GM19455 (cell line): ENCODE data around the gene OR1A2.
"Not testable (repeated sequence)": the region's sequence is repeated elsewhere in the genome, so short reads cannot be mapped to it uniquely, and the experiment has no call there.

ENCODE experiments used
- ATAC-seq: cut with Tn5 transposase; IDR thresholded peaks from one replicate; pipeline ENCODE4 v1.9.1; 2021; ENCODE audit not compliant: unreplicated experiment

OR1A2 gene, protein sequence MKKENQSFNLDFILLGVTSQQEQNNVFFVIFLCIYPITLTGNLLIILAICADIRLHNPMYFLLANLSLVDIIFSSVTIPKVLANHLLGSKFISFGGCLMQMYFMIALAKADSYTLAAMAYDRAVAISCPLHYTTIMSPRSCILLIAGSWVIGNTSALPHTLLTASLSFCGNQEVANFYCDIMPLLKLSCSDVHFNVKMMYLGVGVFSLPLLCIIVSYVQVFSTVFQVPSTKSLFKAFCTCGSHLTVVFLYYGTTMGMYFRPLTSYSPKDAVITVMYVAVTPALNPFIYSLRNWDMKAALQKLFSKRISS

DNA sequence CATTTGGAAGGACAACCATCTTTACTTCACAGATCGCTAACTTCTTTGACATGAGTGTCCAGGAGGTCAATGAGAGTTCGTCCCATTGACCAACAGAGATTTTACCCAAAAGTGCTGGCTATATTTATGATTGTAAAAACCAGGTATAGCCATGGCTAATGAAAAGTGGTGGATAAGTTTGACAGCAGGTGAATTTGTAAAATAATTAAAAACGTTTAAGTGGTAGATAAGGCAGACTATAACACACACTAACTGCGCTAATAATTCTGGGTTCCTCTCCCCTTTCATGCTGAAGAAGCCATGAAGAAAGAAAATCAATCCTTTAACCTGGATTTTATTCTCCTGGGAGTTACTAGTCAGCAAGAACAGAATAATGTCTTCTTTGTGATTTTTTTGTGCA is at the start of gene OR1A2:
OR1A2 (plus strand) TSS at position 301 of the 400 bp plus-strand sequence; CDS start at position 301, 0 bp downstream.
- ATAC-seq: no peak

DNA sequence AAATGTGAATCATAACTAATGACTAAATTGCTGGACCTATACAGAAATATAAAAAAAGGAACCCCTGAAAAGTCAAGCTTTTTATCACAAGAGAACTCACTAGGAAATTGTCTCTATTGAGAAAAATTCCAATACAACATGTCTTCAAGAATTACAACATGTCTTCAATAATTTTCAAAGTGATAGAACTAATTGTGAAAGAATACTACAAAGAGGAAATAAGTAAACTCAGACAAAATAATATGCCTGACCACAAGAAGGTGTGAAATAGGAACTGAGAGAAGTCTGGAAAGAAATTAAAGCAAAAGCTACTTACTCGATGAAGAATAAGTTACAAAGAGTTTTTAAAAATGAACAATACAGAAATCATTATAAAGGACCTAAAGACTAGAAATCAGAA is 40.1 kb upstream of the OR1A2 start:
- no peak for ATAC-seq

DNA sequence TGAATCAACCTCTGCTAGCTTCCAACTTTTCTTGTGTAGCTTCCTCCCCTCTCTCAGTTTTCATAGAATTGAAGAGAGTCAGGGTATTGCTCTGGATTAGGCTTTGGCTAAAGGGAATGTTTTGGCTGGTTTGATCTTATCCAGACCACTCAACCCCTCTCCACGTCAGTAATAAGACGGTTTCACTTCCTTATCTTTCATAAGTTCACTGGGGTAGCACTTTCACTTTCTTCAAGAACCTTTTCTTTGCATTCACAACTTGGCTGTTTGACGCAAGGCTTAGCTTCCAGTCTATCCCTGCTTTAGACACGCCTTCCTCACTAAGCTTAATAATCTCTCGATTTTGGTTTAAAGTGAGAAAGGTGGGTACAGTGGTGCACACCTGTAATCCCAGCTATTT is 29.7 kb upstream of the OR1A2 start:
- no peak for ATAC-seq

DNA sequence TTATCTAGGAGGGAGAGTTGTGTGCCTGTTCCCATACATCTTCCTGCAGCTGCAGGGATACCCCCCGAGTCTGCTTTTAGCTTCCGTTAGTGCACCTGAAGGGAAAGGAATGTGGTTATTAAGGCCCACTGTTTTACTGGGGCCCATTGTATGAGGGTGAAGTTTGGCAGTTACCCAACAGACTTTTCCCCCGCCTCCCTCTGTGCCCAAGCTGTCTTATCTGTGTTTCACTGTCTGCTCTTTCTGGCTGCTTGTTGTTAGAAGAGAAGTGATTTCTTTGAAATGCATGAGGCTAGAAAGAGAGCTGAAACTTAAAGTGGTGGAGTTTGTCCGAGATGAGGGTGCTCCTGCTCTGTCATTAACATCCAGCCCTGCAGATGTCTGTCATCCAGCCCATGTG is 7.4 kb upstream of the OR1A2 start:
- no peak for ATAC-seq

DNA sequence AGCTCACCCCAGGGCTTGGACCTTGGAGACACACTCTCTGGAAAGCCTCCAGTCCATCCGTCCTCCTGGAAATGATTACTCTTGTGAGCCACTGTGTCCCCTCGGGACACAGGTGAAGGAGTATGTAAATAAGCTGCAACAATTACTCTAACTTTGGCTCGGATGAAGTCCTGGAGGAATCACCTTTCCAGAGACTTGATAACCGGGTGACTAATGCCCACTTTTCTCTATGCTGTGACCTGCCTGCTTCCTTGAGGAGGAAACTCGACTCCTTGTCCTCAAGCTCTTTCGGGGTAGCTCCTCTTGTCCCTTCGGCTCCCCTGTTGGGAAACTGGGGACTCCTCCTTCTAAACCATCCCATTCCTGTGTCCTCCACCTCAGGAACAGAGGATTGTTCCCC is 10.0 kb downstream of the OR1A2 start, which contains the start of gene OR1A1:
OR1A1 (plus strand) TSS at position 301 of the 400 bp plus-strand sequence. CDS start 7,954 bp downstream, outside the sequence.
- ATAC-seq: no peak

DNA sequence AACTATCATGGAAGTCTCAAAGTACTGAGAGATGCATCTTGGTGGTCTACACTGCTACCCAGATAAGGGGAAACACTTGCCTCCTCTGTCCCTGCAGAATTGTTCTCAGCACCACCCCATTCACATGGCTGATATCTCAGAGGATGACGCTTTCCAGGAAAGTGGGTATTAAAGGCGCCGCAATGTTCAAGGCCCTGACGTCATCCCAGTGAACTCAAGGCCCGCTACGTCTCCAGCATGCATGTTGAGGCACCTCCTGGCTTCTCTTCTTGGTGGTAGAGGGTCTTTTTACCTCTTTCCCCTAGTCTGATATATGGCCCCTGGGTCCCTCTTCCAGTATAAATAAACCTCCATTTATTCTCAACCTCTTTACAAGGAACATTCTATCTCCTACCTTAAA is 11.2 kb downstream of the OR1A2 start:
- no peak for ATAC-seq

DNA sequence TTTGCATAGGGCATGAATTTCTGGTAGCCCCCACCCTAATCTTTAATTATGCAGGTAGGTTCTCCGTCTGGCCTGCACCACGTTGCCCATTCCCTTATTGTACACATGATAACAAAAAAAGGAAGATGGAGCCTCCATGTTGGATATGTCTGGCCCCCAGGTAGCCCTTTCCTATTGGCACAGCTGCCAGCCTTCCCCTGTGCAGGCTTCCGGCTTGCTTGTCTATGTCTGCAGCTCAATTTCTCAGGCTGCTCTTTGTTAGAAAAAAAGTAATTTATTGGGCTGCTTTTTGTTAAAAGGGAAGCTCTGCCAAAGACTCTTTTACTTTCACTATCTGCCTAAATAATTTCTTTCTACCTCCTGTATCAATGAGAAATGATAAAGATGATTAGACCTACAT is 15.7 kb downstream of the OR1A2 start:
- ATAC-seq: no peak

DNA sequence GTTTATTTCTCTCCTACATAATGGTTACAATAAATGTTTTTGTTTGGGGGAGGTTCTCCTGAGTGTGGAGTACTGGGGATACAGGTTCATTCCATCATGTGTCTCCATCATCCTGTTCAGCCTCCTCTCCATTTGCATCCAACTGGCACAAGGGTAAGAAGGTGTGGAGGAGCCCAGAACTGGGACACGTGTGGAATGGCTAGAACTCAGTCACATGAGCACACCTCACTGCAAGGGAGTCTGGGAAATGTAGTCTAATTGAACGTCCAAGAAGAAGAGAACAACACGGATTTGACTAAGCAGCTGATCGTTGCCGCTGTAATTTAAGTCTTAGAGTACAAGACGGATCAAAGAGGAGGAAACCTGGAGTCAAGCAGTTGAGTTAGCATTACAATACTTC is 16.3 kb downstream of the OR1A2 start:
- no peak for ATAC-seq

DNA sequence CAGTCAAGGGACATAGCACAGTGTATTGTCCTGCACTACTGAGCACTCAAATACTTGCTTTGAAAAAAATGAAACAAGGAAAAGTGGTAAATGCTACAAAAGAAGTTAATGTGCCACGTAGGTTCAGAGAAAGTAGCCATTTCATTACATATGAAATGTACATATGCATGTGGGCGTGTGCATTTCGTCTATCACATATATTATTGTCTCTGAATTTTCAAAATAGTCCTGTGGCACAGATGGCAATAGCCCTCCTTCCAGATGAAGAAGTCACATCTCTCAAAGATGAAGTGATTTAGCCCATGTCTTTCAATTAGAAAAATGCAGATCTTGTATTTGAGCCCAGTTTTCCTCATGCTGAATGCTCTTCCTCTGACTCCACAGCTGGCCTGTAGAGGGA is 22.7 kb downstream of the OR1A2 start:
- ATAC-seq: not testable (repeated sequence)

DNA sequence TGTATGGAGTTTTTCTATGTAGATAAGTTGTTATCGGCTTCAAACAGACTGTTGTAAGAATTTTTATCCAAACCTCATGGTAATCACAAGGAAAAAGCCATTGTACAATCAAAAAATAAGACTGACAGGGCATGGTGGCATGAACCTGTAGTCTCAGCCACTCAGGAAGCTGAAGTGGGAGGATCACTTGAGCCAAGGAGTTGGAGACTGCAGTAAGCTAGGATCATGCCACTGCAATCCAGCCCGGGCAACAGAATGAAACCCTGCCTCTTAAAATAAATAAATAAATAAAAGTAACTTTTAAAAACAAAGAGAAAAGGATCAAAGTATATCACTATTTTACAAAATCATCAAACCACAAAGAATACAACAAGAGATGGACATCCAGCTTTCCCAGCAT is 24.5 kb downstream of the OR1A2 start:
- no peak for ATAC-seq

DNA sequence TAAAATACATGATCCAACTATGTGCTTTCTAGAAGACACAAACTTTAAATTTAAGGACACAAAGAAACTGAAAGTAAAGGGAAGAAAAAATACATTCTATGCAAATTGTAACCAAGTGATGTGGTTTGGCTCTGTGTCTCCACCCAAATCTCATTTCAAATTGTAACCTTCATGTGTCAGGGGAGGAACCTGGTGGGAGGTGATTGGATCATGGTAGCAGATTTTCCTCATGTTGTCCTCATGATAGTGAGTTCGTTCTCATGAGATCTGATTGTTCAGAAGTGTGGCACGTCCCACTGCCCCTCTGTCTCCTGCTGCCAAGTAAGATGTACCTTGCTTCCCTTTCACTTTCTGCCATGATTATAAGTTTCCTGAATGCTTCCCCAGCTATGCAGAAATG is 25.2 kb downstream of the OR1A2 start:
- ATAC-seq: no peak

DNA sequence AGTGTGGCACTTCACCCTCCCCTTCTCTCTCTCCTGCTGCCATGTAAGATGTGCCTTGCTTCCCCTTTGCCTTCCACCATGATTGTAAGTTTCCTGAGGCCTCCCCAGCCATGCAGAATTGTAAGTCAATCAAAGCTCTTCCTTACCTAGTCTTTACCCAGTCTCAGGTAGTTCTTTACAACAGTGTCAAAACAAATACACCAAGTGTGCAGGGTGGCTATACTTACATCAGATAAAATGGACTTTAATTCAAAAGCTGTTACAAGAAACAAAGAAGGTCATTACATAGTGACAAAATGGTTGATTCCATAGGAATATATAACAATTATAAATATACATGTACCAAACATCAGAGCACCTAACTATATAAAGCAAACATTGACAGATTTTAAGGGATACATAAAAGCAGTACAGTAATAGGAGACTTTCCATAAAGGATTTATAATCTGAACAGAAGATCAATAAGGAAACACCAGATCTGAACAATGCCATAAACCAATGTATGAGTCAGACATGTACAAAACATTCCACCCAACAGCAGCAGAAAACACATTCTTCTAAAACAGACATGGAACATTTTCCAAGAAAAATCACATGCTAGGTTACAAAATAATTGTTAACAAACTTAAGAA is 27.5 kb downstream of the OR1A2 start:
- not testable (repeated sequence) for ATAC-seq

DNA sequence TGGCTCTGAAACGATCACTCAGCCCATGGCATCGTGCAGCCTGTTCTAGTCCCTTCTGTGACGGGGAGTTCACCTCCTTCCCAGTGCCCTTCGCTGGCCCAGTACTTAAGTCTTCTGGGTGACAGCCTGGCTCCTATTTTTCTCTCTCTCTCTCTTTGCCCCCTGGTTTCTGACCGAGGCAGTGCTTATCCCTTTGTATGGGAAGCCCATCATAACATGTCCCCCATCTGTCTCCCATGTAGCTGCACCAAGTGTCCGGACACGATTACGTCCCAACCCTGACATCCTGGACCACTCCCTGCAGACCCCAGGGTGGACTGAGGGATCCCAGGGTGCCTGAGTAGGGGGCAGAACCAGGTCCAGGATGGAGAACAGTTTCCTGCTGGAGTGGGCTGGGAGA is 35.0 kb downstream of the OR1A2 start:
- not testable (repeated sequence) for ATAC-seq

DNA sequence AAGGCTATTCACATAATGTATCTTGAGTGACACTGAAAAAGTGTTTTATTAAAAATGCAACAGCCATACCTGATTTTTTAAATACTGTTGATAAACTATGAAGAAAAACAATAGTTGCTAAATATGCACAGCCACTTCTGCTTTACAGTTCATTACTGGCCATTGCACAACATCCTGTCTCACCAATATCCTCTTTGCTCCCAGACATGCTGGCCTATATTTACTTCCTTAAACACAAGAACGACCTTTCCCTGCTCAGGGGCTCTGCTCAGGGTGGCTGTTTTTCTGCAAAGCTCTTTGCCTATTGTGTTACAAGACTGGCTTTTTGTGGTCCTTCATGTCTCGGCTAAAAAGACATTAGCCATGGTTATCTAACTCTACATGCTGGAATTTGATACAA is 41.4 kb downstream of the OR1A2 start:
- not testable (repeated sequence) for ATAC-seq

DNA sequence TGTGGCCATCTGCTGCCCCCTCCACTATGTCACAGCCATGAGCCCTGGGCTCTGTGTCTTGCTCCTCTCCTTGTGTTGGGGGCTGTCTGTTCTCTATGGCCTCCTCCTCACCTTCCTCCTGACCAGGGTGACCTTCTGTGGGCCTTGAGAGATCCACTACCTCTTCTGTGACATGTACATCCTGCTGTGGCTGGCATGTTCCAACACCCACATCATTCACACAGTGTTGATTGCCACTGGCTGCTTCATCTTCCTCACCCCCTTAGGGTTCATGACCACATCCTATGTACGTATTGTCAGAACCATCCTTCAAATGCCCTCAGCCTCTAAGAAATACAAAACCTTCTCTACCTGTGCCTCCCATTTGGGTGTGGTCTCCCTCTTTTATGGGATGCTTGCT is 43.7 kb downstream of the OR1A2 start:
- not testable (repeated sequence) for ATAC-seq

DNA sequence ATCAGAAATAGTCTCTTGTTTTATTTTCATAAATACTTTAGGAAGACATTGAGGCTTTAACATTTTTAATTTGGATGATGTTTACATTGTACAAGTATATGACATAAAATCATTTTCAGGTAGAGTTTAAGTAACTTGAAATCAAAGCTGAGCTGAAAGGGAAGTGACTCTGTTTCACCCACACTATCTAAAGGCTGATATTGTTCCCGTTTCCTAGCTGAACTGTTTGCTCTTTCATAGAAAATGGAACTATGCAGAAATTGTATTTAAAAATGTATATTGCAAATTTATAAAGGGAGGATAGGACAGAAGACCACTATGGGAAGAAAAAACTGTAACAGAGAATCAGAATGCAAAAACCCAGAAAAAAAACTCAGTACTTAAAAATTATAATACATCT is 47.5 kb downstream of the OR1A2 start:
- not testable (repeated sequence) for ATAC-seq
